HepG2 (cell line): Measurements from ENCODE around the gene RSKR. TPM values are rescaled to one million over a fixed set of nuclear protein-coding genes. Genes with fewer than 3 reads are reported as not detected.
A peak's percentile ranks its signal among the peaks of the same experiment; 100 is the strongest.

ENCODE experiments used
- CTCF ChIP-seq: sonication (generic); formaldehyde crosslinking; IDR thresholded peaks from 2 replicates; pipeline ENCODE4 v1.5.0; 2020; ENCODE audit warnings: mild to moderate bottlenecking, missing genetic modification reagents, moderate library complexity
- FOXO4 ChIP-seq: sonication (generic); formaldehyde crosslinking; conservative IDR thresholded peaks from 2 replicates; pipeline ENCODE4 v1.8.1; 2023; ENCODE audit warnings: missing genetic modification reagents
- GATAD2A ChIP-seq: IDR thresholded peaks from 2 replicates; pipeline ENCODE4 v1.6.1; 2016
- HNF1B ChIP-seq: sonication (generic); formaldehyde crosslinking; IDR thresholded peaks from 2 replicates; pipeline ENCODE4 v1.5.1; 2020; ENCODE audit warnings: mild to moderate bottlenecking, moderate library complexity, missing genetic modification reagents
- LBX2 ChIP-seq: sonication (generic); formaldehyde crosslinking; IDR thresholded peaks from 2 replicates; pipeline ENCODE4 v1.5.0; 2020; ENCODE audit warnings: missing genetic modification reagents, mild to moderate bottlenecking, borderline replicate concordance
- NFE2L1 ChIP-seq: sonication (generic); formaldehyde crosslinking; IDR thresholded peaks from 2 replicates; pipeline ENCODE4 v1.4.0; 2020; ENCODE audit warnings: missing genetic modification reagents, mild to moderate bottlenecking, borderline replicate concordance
- ONECUT2 ChIP-seq: sonication (generic); formaldehyde crosslinking; IDR thresholded peaks from 2 replicates; pipeline ENCODE4 v1.4.0; 2020; ENCODE audit warnings: missing genetic modification reagents
- PAXIP1 ChIP-seq: sonication (generic); formaldehyde crosslinking; conservative IDR thresholded peaks from 2 replicates; pipeline ENCODE4 v1.4.0; 2020; ENCODE audit warnings: mild to moderate bottlenecking, missing genetic modification reagents, moderate library complexity
- RARG ChIP-seq: sonication (generic); formaldehyde crosslinking; IDR thresholded peaks from 2 replicates; pipeline ENCODE4 v1.4.0; 2020; ENCODE audit warnings: low read depth, mild to moderate bottlenecking, missing genetic modification reagents
- RXRA ChIP-seq: sonication (generic); formaldehyde crosslinking; IDR thresholded peaks from 2 replicates; pipeline ENCODE4 v1.5.1; 2020; ENCODE audit warnings: missing genetic modification reagents
- TBP ChIP-seq: sonication (generic); formaldehyde crosslinking; IDR thresholded peaks from 2 replicates; pipeline ENCODE4 v1.5.0; 2020; ENCODE audit warnings: missing genetic modification reagents
- THYN1 ChIP-seq: sonication (generic); formaldehyde crosslinking; IDR thresholded peaks from 2 replicates; pipeline ENCODE4 v1.8.1; 2023; ENCODE audit warnings: low read depth, mild to moderate bottlenecking, moderate library complexity, missing genetic modification reagents, borderline replicate concordance
- ZBTB14 ChIP-seq: sonication (generic); formaldehyde crosslinking; IDR thresholded peaks from 2 replicates; pipeline ENCODE4 v1.4.0; 2020; ENCODE audit warnings: missing genetic modification reagents
- ZC3H4 ChIP-seq: sonication (generic); formaldehyde crosslinking; IDR thresholded peaks from 2 replicates; pipeline ENCODE4 v1.4.0; 2020; ENCODE audit warnings: missing genetic modification reagents, borderline replicate concordance
- ZMAT3 ChIP-seq: sonication (generic); formaldehyde crosslinking; conservative IDR thresholded peaks from 2 replicates; pipeline ENCODE4 v1.7.0; 2021; ENCODE audit warnings: missing genetic modification reagents
- ZNF326 ChIP-seq: sonication (generic); formaldehyde crosslinking; IDR thresholded peaks from 2 replicates; pipeline ENCODE4 v1.4.0; 2020; ENCODE audit warnings: missing genetic modification reagents, borderline replicate concordance
- ZNF619 ChIP-seq: sonication (generic); formaldehyde crosslinking; IDR thresholded peaks from 2 replicates; pipeline ENCODE4 v1.4.0; 2020; ENCODE audit warnings: mild to moderate bottlenecking, missing genetic modification reagents
- ZNF839 ChIP-seq: sonication (generic); formaldehyde crosslinking; IDR thresholded peaks from 2 replicates; pipeline ENCODE4 v1.4.0; 2020; ENCODE audit warnings: missing genetic modification reagents, mild to moderate bottlenecking, borderline replicate concordance
- ZNF841 ChIP-seq: sonication (generic); formaldehyde crosslinking; IDR thresholded peaks from 2 replicates; pipeline ENCODE4 v1.8.1; 2023; ENCODE audit warnings: missing genetic modification reagents, borderline replicate concordance
- polyA plus RNA-seq, 8 experiments: library from polyadenylated mRNA; depleted of rRNA in 3 of 8; stranded (reverse) in 7 of 8; unstranded in 1 of 8; fragments of >200 nt; fragmentation: Illumina TruSeq in 4 of 8; extraction: Trizol in 4 of 8; gene quantifications; 2 replicates each; pipeline versions ENCODE4 v1.2.1 to v1.2.3, GENCODE V29; 2011 to 2016; ENCODE audit warnings: low read depth in 4 of 8, missing spikeins in 1 of 8, mixed read lengths in 1 of 8; ENCODE audit not compliant: insufficient read depth in 1 of 8
- total RNA-seq, 5 experiments: library from RNA; depleted of rRNA; stranded (reverse); fragments of >200 nt; fragmentation: Illumina TruSeq; extraction: Trizol; gene quantifications; 2 replicates each; pipeline ENCODE4 v1.2.3, GENCODE V29; 2016; ENCODE audit warnings: low read depth in 1 of 5

The RSKR gene
- total and polyA plus RNA-seq, 2 of the 13 experiments (the other 11 are each of a cell fraction or from before 2014, with no cell fraction given) = 5.0 to 10.4 TPM

- no peak for TF ChIP-seq ONECUT2 (CRISPR knock-in tag)
- TF ChIP-seq ZMAT3 (CRISPR knock-in tag) = 0 out of 2 replicates have a peak, but pooled peaks have one; percentile 31
- peak; percentile 36 for TF ChIP-seq HNF1B (CRISPR knock-in tag)
- no peak for TF ChIP-seq ZNF839 (CRISPR knock-in tag)
- TF ChIP-seq PAXIP1 = peak; percentile 64
- no peak for TF ChIP-seq CTCF (CRISPR knock-in tag)
- peak; percentile 47; the same call in 1 of the 2 replicates for TF ChIP-seq ZNF619 (CRISPR knock-in tag)
- no peak for TF ChIP-seq RARG (CRISPR knock-in tag)
- no peak for TF ChIP-seq ZBTB14
- TF ChIP-seq TBP (CRISPR knock-in tag) = no peak
- TF ChIP-seq NFE2L1 (CRISPR knock-in tag) = no peak
- no peak for TF ChIP-seq FOXO4
- peak; percentile 95 for TF ChIP-seq RXRA
- TF ChIP-seq ZNF326 (CRISPR knock-in tag) = no peak
- TF ChIP-seq ZNF841 (CRISPR knock-in tag) = no peak
- no peak for TF ChIP-seq ZC3H4 (CRISPR knock-in tag)
- TF ChIP-seq GATAD2A (CRISPR knock-in tag) = peak; percentile 46; the same call in 1 of the 2 replicates
- TF ChIP-seq LBX2 (CRISPR knock-in tag) = no peak
- no peak for TF ChIP-seq THYN1 (CRISPR knock-in tag)
Observed at GRCh38 chr17:28576758-28577465, 37.1 kb downstream of the RSKR start, which contains the start of gene ALDOC (continued).
